HG03520 (cell line): ENCODE measurements around the gene TFF2.

ENCODE experiments used
- ATAC-seq: cut with Tn5 transposase; IDR thresholded peaks from one replicate; pipeline ENCODE4 v1.9.1; 2021; ENCODE audit warnings: mild to moderate bottlenecking, moderate library complexity; ENCODE audit not compliant: unreplicated experiment

TFF2 gene

DNA sequence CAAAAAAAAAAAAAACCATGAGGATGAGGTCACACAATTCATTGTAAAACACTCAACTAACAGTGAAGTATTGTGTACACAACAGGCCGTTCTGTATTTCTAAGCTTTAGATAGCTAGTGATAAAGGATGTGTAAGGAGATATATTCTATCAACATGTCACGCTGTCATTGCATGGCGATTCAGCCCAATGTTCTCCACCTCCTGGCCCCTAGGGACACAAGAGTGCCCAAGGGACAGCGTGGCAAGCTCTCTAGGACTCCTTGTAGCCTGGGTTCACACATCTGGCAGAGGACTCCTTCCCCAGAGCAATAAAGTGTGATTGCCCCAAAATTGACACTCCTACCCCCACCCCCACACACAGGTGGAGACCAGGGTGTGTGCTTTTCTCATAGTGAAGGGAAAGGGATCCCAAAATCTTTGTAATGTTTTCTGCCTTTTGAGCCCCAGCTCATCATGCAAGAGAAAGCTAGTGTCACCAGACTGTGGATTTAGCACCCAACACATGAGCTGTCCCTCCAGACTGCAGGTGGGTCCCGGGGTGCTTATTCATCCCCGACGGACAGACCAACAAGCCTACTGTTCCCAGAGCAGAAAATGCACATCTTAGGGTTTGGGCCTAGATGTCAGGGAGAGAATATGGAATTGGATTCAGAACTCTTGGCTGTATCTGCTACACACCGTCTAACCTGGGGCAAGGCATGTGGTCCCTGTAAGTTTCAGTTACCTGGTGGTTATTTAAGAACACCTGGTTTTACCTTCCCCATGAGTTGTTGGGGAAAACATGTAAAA is 33.6 kb upstream of the TFF2 start:
- no peak for ATAC-seq

- ATAC-seq: no peak
Measured at GRCh38 chr21:42383331-42383730, 32.5 kb upstream of the TFF2 start.

GRCh38 chr21:42382915-42383314 is 32.1 kb upstream of the TFF2 start:
- ATAC-seq: no peak

- ATAC-seq: no peak
Measured at GRCh38 chr21:42381347-42381984, 30.7 kb upstream of the TFF2 start.

DNA sequence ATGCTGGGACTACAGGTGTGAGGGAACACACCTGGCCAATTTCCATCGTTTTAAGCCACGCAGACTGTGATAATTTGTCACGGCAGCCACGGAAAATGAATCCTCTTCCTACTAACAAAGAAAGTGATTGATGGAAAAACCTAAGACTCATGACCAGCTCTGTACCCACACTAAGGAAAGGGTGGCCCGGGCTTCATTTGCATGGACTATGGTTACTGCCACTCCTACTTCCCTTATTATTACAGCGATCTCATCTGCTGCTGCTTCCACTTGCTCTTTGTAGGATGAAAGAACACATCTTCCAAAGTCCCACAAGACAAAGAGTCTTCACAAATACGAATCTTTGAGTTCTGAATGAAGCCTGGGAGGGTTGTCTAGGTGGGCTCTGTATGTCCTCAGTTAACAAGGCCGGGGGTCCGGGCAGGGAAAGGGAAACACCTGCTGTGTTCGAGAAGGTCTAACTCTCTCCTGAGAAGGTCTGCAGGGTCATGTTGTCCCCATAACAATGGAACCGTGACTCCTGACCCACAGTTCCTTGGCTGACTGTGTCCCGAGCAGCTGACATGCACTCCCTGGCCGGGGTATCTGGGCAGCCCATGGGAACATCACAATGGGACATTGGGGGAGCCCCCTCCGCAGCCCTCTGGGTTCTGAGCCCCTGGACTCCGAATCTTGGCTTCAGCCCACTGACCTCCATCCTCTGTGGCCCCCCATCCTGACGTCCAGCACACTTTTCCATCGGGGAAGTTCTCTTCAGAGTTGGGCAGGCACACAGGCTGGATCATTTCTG is 28.8 kb upstream of the TFF2 start:
- no peak for ATAC-seq

- no peak for ATAC-seq
Measured at GRCh38 chr21:42378418-42378817, 27.6 kb upstream of the TFF2 start.

- ATAC-seq: no peak
Measured at GRCh38 chr21:42377951-42378340, 27.2 kb upstream of the TFF2 start.

GRCh38 chr21:42377211-42377950 is 26.6 kb upstream of the TFF2 start:
- no peak for ATAC-seq

DNA sequence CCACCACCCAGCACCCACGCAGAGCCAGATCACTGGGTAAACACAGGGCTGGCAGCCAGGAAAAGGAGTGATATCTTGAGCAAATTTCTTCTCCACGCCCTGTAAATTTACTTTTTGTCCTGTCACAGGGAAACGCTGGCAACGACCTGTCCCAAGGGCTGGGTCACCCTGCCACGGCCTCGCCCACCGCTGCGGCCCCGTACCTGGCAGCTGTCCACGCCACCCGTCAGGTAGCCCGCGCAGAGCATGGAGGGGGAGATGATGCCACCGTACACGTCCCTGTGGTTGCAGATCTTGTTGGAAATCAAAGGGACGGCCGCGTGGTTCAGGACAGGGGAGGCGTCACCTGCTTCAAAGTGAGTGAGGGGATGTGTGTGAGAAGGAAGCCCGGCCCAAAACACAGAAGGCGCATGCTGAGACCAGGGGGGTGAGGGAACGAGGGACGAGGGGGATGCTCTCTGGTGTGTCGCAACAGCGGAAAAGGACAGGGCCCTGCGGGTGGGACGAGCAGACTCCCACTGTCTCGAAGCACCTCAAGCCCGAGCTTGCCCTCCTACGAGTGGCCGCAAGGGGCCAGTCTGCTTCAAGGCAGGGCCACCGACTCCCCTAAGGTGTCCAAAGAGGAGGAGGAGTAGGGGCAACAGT is 25.7 kb upstream of the TFF2 start:
- no peak for ATAC-seq

DNA sequence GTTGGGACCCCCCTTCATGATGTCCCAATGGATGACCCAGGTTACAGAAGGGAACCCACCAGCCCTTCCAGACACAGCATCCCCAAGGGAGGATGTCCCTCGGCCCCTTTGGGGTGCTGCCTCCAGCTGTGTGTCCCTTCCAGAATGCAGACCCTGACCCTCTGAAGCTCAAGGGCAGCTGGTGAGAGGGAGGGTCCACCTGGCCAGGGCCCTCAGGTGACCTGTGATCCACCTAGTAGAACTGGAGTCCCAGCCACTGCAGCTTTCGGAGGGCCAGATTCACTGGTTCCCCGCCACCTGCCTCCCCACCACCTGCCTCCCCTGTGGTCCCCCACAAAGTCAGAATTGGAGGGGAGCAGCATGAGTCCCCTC is 25.2 kb upstream of the TFF2 start:
- no peak for ATAC-seq

DNA sequence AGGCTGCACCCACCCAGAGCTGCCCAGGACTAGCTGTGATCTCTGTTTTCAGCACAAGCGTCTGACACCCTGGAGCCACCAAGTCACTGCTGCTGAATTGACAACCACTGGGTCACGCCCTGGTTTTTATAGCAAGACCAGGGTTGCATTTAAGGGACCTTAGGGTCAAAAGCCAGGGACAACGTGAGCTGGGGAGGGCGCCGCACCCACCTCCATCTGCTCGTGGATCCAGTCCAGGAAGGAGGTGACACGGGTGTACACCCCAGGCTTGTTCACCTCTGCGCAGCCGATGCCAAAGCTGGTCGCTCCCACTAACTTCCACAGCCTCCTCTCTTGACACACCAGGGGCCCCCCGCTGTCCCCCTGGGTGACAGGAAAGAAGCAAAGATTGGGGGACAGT is 24.7 kb upstream of the TFF2 start:
- ATAC-seq: no peak

DNA sequence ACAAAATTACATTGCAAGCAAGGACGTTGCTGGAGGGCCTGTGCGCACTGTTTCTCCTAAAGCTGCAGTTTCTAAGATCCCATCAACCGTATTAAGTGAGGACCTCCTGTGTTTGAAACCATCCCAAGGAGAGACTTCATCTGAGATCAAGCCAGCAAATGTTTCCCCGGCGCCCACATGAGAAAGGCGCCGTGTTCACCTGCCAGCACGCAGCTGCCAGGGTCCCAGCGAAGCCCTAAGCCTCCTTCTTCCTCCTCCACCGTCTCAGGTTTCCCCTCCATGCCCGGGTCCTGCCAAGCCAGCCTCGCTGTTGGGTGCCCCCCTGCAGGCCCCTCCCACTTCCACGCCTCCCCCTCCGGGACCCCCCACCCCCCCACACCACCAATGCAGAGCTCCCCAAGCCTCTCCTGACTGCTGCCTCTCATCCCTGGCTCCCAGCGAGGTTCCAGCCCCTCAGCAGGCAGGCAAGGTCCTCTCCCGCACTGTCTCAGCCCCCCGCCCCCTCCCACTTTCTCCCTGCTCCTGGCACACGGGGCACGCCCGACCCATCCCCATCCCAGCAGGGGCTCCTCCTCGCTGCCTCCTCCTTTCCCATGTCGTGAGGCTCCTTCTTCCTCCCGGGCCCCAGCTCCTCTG is 24.2 kb upstream of the TFF2 start:
- no peak for ATAC-seq

- no peak for ATAC-seq
Measured at GRCh38 chr21:42374457-42374856, 23.7 kb upstream of the TFF2 start.

DNA sequence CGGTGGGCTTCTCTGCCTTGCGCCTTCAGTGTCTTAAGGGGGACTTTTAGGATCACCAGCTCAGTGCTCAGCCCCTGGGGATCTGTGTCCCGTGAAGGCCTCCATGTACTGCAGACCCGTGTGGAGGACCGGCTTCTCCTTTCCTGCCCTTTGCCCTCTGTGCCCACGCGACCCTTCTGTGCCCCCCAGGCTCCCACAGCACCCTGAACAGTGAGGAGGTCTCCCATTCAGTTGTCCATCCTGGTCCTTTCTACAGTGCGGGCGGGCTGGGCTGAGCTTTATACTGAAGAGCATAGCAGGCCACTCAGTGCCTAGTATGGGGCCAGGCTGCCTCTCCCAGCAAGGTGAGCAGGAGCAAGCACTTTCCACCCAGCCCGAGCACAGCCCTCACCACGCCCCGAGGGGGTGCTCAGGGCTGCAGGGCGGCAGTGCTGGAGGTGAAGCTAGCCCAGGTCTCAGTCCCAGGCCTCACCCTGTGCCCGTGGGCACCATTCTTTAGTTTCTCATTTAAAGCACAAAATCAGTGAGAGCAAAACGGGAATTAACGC is 23.2 kb upstream of the TFF2 start:
- no peak for ATAC-seq

DNA sequence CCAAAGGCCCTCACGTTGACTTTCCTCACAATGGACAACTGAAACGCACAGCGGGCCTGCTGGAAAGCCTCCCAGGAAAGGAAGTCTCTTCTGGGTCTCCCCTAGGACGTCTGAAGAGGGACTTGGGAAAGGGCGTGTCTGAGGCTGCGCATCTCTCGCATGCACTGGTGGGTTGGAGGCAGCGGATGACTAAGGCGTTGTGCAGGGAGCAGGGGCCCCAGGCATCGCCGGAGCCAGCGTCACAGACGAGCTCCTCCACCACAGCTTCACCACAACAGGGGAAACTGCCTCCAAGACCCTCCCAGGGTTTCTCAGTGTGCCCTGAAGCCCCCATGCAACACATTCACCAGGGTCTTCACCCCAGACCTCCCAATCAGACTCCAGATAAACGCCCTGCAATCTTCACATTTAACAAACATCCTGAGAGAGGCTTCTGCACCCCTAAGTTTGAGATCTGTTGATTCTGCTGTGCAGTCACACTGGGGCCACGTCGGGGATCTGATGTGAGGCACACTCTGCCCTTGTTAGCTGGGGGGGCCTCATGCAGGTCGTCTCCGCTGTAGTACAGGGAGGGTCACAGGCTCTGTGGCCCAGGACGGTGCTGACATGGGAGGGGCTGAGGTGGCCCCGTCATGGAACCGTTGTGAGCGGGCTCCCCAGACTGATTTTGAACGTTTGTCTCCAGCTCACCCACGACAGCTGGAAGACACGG is 22.6 kb upstream of the TFF2 start:
- ATAC-seq: no peak

GRCh38 chr21:42370894-42371654 is 20.3 kb upstream of the TFF2 start:
- ATAC-seq: no peak

DNA sequence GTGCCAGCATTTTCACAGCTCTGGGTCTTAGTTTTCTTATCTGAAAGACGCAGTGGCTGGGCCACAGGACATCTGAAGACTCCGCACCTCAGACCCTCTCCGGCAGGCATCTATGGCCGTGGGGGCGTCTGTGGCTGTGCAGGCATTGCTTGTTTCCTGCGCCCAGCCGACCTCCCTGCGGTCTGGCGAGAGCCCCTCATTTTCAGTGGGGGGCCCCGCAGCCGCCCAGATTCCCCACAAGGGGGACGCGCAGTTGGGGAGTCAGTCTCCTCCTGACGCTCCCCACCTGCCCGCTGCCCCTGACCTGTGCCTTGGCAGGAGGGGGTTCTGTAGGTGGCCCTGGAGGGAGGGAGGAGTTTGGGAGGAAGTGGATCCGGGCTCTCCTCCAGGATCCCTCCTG is 19.0 kb upstream of the TFF2 start:
- ATAC-seq: no peak

GRCh38 chr21:42367367-42368165 is 16.8 kb upstream of the TFF2 start:
- no peak for ATAC-seq
